HG03558 (cell line): ENCODE results near the gene NPAS1.
"Not testable (repeated sequence)": the region's sequence is repeated elsewhere in the genome, so short reads cannot be mapped to it uniquely, and the experiment has no call there.

Source experiments
- ATAC-seq: cut with Tn5 transposase; IDR thresholded peaks from one replicate; pipeline ENCODE4 v1.9.1; 2021; ENCODE audit warnings: moderate number of reproducible peaks; ENCODE audit not compliant: unreplicated experiment; ENCODE audit errors: extremely low read depth

NPAS1 gene

DNA sequence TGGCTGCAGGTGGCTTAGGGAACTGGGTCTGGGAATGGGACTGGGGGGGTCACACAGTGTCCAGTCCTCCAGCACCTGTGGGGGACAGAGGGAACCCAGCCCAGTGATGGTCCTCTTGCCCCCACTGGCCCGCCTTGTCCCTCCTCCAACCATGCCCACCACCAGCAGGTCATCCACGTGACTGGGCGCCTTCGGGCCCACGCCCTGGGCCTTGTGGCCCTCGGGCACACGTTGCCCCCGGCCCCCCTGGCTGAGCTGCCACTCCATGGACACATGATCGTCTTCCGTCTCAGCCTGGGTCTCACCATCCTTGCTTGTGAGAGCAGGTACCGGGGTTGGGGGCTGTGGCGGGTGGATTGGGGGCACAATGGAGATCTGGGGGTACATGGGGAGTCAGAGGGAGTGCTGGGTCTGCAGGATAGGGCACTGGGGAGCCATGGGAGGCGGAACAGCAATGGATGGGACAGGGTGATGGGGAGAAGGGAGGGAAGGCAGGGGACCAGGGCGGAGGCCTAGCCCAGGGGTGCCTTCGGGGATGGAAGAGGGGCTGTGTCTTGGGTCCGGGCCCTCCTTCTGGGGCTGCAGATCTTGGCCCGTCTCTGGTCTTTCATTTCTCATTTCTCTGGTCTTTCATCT is 19.7 kb downstream of the NPAS1 start:
- no peak for ATAC-seq

DNA sequence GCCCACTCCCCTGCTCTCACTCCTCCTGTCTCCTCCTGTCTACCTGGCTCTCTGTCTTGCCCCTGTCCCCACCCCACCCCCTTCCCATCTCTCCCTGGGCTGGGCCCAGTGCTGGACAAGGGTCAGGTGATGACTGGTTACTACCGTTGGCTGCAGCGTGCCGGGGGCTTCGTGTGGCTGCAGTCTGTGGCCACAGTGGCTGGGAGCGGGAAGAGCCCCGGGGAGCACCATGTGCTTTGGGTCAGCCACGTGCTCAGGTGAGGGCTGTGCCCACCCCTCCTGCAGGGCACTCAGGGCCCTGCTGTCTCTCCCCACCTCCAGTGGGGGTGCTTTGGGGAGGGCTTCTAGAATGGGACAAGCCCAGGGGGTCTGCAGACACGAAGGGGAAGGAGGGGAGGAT is 21.2 kb downstream of the NPAS1 start:
- no peak for ATAC-seq

DNA sequence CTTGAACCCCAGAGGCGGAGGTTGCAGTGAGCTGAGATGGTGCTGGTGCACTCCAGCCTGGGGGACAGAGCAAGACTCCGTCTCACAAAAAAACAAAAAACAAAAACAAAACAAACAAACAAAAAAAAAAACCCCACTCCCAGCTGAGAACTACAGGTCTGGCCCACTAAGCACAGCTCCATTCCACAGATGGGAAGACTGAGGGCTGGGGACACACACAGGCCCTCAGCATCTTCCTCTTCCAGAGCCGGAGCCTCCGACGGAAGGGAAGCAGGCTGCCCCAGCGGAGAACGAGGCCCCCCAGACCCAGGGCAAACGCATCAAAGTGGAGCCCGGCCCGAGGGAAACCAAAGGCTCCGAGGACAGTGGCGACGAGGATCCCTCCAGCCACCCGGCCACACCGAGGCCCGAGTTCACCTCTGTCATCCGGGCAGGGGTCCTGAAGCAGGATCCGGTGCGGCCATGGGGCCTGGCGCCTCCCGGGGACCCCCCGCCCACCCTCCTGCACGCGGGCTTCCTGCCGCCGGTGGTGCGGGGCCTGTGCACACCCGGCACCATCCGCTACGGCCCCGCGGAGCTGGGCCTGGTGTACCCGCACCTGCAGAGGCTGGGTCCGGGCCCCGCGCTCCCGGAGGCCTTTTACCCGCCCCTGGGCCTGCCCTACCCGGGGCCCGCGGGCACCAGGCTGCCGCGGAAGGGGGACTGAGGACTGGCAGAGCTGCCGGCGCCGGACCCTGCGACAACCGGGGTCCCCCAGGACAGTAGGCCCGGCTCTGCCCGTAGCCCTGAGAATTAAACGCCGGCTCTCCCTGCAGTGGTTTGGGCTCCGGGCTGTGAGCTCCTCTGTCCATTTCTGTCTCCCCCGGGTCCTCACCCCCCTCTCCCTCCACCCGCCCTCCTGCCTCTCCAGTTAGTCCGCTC is 25.6 kb downstream of the NPAS1 start:
- ATAC-seq = no peak

DNA sequence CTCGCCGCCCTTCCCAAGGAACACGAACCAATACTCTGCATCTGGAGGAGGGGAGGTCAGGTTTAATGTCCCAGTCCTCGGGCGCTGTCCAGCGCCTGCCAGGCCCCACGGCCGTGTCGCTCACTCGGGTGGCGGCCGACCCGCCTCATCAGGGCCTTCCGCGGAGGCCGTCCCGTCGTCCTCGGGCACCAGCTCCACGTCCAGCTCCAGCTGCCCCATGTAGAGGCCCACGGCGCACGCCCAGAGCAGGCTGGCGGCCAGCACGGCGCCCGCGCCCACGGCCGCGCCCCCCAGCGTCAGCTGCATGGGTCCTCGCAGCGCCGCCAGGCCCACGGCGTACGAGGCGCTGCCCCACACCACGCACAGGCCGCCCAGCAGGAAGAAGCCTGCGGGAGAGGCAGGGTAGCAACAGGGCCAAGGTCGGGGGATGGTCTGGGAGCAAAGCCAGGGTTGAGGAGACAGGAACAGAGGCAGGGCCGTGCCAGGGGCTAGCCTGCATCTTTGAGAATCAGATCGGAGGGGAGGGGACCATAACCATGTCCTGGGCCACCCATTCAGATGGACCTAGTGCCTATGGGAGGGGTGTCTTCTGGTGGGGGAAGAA is 26.3 kb downstream of the NPAS1 start:
- ATAC-seq = no peak

DNA sequence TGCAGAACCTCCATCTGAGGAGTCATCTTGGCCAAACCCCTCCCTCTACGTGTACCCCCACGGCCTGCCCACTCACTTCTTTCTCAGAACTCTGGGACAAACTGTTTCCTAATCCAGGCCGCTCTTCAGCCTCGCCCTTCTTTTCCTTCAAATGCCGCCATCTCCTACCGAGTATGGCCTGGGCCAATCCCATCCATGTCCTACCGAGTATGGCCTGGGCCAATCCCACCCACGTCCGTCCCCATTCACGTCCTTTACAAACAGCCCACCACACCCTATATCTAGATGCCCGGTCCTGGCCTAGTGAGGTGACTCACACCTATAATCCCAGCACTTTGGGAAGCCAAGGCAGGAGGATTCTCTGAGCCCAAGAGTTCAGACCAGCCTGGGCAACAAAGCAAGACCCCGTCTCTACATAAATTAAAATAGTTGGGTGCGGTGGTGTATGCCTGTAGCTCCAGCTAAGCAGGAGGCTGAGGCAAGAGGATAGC is 27.7 kb downstream of the NPAS1 start:
- no peak for ATAC-seq

DNA sequence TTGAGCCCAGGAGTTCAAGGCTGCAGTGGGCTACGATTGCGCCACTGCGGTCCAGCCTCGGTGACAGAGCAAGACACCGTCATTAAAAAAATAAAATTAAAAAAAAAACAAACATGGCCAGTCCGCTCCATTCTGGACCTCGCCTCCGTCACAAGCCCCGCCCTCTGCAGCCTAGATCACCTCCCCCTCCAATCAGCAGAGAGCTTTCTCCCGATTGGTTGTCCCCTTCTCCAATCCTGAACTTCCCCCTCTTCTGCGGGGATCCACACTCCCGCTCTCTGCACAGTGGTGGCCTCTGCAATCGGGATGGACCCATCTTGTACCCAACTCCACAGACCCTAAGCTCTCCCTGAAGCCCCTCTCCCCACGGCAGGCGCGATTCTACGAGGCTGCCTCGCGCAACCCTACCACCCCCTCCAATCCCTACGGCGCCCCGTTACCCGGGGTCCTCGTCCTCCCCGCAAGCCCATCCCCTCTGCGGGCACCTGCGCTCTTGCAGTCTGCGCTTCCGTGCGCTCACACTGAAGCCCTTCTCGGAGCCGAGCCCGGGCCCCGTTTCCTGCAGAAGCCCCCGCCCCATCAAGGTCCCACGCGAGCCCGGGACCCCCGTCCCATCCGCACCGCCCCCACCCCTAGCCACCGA is 28.2 kb downstream of the NPAS1 start:
- no peak for ATAC-seq

DNA sequence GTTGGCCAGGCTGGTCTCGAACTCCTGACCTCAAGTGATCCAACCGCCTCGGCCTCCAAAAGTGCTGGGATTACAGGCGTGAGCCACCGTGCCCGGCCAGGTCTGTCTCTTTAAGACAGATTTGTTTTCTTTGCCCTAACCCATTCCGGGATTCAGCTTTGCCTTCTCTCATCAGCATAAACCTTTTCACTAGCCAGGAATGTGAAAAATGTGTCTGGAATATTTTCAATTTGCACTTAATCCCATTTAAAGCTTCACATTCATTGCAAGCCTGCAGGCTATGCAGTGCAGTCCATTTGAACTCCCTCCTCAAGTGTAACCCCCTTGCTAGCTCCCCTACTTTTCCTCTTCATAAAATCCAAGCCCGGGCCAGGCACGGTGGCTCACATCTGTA is 29.7 kb downstream of the NPAS1 start:
- no peak for ATAC-seq

DNA sequence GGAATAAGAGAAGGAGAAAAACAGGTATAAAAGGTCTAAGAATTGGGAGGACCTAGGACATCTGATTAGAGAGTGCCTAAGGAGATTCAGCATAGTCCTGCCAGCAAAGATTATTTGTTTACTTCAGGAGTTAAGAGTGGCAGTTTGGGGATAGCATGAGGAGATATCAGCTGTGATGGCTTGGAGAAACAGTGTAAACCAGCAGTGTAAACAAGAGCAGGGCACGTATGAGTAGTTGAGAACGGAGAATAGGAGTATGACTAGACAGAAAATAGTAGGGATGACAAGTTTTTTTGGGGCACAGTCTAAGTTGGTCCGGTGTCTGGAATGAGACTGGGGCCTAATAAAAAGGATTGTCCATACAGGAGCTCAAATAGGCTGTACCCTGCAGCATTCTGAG is 30.9 kb downstream of the NPAS1 start:
- not testable (repeated sequence) for ATAC-seq

DNA sequence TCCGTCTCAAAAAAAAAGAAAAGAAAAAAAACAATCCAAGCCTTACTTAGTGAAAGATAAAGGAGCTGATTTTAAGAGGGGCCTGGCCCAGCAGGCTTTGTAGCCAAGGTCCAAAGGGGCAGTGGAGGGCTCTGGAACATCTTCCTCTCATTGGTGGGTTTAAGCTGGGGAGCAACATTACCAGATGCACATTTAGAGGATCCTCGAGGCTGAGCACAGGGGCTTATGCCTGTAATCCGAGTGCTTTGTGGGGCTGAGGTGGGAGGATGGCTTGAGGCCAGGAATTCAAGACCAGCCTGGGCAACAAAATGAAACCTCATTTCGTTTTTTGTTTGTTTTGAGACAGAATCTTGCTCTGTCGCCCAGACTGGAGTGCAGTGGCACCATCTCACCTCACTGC is 36.8 kb downstream of the NPAS1 start:
- ATAC-seq = no peak

DNA sequence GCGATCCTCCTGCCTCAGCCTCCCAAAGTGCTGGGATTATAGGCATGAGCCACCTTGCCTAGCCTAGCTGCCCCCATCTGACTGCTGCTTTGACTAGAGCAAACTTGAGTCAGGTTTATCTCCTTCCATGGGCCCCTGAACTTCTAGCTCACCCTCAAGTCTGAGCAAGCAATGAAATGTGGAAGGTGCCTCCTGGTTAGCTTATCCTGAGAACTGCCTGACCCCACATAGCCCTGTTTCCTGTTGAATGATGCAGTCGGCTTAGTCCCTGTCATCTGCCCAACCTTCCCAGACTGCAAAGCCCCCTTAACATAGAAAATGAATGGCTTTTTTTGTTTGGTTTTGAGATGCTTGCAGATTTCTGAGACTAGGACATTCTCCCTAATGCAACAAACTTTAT is 37.7 kb downstream of the NPAS1 start:
- no peak for ATAC-seq

DNA sequence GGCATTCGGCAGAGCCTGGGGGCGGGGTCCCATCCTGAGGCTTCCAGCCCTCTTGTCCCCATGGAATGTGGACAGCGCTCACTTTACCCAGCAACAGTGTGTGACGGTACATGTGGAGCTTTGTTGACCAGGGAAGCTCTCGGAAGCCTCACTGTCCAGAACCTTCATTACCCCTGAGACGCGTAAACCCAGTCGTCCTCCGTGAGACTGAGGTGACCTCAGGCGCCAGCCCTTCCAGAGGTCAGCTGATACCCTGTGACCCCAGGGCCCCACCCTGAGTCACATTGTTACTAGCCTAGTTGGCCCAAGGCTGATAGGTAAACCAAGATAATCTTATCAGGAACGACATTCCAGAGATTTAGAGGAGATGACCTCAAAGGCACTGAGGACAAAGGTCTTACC is 39.0 kb downstream of the NPAS1 start:
- ATAC-seq = no peak

DNA sequence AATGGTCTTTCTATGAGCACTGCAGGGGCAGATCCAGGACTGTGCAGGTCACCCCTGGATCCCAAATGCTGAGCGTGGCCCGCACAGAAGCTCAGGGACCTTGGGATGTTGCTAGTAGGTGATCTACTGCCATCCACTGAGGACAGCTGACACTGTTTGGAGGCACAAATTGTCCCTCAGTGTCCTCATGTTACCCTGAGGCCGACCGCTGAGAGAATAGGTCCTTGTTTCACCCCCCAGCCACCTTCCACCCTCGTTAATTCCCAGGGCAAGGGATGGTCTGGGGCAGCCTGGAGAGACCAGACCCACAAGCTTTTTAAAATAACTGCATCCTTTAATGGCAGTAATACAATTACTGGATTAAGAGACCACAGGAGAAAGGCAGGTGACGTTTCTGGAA is 44.2 kb downstream of the NPAS1 start:
- ATAC-seq = no peak

DNA sequence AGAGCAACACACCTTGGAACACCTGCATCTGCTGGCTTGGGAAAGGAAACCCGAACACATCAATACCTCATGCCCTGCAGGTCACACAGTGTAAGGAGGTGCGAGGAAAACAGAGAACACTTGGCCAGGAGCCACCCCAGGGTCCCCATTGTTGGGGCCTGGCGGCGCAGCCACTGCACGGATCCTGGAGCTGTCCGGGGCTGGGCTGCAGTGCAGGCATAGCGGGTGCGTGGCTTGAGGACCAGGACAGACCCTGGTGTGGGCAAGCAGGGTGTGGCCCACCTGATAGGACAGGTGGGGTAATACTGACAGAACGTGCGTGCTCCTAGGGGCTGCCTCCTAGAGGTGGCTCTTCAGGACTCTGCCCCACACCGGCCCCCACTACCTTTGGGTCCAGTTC is 45.6 kb downstream of the NPAS1 start:
- ATAC-seq = no peak

DNA sequence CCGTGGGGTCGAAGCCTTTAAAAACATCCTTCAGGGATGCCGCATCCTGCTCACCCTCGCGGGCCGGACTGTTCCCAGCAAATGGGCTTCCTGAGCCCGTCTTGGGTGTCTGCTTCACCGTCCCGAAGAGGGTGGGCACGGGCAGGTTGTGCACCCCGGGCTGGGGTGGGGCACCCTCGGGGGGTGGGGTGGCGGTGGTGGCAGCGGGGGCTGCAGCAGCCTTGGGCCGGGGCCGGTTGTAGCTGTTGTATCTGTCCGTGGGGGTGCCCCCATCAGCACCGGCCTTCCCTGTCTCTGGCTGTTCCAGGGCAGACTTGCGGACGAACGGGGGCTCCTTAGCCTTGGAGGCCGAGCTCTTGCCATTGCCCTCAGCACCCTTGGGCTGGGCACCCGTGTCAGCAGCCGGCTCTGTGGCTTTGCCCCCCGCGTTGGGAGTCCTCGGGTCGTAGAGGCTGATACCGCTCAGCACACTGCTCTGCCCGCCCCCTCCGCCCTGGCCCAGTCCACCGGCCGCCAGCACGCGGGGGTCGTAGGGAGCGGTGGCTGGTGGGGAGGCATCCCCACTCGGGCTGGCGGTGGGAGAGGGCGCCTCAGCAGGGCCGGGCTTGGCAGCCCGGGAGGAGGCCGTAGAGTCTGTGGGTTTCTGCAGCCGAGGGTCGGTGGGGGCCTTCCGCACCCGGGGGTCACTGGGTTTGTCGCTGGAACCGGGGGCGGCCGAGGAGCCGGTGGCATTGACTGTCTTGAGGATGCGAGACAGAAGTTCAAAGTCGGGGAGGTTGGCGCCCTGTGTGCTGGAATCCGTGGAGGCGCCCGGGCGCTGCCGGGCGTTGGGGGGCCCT is 47.0 kb downstream of the NPAS1 start:
- no peak for ATAC-seq

DNA sequence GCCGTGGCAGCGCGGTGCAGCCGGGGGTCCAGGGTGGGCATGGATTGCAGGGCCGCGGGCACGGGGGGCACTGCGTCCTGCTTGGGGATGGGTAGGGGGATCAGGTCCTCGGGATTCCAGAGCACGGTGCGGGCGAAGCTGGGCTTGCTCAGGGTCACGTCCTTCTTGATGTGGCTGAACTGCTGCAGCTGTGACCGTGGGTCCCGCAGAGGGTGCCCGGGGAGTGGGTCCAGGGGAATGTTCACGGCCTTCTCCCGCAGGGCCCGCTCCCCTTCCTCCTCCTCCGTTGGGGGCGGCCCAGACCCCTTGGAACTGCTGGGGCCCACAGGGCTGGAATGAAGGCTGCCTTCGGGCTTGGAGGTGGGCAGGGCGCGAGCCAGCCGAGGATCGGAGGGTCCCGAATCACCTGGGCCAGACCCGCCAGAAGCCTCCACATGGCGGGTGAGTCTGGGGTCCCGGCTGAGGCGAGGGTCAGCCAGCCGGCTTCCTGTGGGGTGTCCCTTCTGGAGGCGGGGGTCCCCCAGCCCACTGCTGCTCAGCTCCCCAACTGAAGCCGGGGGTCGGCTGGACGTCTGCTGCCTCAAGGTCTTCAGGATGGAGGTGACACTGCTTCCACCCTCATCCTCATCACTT is 47.7 kb downstream of the NPAS1 start:
- no peak for ATAC-seq

DNA sequence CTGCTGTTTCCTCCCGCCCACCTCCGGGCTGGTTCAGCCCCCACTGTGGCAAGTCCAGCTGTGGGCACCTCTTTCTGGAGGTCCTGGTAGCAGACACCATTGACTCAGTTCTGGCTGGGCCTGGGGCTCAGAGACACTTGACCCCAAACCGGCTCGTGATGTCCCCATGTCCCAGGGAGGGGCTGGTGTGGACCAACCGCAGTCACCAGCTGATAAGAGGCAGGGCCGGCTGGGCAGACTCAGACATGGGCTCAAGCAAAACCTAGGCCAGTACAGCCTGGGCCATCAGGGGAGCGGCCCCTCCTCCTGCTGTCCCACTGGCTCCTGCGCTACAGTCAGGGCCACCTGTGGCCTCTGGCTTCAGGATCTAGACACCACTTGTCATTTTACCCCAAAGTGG is 48.6 kb downstream of the NPAS1 start:
- ATAC-seq = no peak

DNA sequence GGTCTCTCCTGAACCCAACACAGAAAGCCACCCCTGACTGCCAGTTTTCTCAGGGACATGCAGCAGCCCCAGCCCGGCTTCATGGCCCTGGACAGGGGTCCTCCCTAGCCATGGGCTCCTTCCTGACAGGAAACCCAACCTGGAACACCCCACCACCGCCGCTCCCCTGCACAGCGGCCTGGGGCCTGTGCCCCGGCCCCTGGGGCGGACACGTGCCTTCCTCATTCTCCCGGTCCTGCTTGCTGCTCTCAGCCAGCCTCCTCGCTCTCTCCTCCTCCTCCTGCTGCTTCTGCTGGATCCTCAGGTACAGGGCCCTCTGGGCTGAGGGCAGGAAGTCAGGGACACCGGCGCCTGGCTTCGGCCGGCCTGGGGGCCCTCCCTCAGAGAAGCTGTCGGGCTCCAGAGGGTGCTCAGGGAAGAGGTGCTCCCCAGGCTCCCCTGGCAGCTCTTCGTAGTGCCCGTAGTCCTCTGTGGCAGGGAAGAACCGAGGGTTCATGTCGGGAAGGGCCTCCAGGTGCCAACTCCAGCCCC is 49.3 kb downstream of the NPAS1 start:
- ATAC-seq = no peak

DNA sequence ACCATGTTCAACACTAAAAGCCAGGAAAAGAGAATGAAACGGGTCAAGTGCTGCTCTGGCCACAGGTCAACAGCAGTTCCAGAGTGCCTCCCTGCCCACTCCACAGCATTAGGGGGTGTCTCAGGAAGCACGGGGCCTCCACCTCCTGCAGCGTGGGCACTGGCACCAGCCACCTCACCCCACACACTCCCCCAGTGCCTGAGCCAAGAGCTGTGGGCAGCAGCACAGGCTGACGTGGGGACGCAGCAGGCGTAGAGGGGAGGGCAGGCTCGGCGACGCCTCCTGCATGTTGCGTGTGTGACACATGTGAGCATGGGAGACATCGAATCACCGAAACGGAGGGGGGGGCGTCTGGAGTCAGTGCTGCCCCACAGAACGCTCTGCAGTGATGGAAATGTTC is 50.2 kb downstream of the NPAS1 start:
- ATAC-seq = no peak

DNA sequence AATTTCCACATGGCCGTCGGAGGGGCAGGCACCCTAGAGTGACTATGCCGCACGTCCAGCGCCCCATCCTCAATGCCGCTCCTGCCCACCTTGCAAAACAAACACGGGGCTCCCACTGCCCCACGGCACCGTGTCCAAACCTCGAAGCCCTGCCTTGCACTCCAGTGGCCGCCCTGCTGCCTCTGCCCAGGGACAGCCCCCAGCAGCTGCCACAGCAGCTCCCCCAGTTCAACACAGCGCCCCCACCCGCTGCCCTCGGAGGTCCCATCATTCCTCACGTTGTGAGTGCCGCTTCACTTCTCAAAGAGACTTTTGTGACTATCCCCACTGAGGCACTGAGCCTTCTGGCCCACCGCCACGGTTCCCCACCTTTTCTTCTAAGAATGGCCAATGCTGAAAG is 51.1 kb downstream of the NPAS1 start:
- no peak for ATAC-seq
